Hematopoietic multipotent progenitor cell treated with erythropoietin and hydrocortisone succinate and interleukin-3 and kit ligand, for 17 days (in vitro differentiated cells): ENCODE data around the gene TRAPPC2L.

ENCODE experiments used
- DNase-seq: peaks from one replicate; pipeline ENCODE4 v3.0.0-alpha.2; 2015; ENCODE audit warnings: low spot score

Gene TRAPPC2L

DNA sequence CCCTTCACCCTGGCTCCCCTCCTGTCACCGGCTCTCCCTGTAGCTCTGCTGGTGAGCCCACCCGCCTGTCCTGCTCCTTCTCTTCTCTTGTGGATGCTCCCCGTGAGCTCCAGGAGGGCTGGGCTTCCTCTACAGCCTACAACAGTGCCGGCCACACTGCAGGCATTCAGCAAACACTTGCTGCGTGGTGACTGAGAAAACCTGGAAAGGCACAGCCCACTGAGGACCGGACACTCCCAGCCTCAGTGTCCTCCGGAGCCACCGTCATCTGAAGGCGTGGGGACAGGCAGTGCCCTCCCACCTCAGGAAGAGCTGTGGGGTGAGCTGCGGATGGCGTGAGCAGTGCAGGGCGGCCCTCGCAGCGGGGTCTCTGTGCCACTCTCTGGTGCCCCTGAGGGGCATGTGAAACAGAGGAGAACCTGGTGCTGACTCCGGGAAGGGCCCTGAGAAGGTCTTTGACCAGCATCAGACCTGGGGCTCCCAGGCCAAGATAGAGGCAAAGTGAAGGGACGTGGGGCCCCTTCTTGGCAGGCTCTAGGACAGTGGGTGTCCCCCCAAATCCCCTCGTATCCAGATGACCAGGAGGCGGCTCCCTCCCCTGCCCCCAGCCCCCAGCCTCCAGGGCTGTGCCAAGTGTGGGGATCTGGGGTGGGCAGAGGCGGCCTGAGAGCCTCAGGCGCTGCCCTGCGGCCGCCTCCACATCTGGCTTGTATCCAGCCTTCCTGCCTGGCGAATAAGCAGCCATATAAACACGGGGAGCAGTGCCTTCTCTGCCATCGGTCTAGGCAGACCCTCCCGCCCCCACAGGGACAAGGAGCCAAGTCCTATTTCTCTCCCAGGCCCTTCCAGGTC lies 53.6 kb downstream of the TRAPPC2L start:
- DNase-seq = no peak

- DNase-seq = no peak
Measured at GRCh38 chr16:88911136-88911945, 54.4 kb downstream of the TRAPPC2L start.

GRCh38 chr16:88911946-88912310 lies 55.0 kb downstream of the TRAPPC2L start:
- DNase-seq = no peak
